ENCODE measurements around the gene NTRK2.

NTRK2 gene

DNA sequence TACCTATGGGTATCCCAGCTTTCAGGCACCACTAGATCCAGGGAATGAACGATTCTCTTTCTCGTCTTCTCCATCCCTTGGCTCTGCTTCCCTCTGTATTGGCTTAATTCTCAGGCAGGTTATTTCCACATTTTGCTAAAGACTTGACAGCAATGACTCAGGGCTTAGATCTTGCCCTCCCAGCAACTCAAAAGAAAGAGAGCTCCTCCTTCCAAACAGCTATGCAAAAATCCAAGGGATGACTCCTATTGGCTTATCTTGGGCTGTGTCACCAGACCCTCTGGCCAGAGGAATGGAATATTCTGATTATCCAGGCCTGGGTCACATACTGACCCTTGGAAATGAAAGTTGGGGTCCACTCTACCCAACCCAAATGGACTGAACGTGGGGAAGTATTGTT is 270.2 kb downstream of the NTRK2 start:
- DNase-seq (ENCODE audit: low read depth) = no peak

DNA sequence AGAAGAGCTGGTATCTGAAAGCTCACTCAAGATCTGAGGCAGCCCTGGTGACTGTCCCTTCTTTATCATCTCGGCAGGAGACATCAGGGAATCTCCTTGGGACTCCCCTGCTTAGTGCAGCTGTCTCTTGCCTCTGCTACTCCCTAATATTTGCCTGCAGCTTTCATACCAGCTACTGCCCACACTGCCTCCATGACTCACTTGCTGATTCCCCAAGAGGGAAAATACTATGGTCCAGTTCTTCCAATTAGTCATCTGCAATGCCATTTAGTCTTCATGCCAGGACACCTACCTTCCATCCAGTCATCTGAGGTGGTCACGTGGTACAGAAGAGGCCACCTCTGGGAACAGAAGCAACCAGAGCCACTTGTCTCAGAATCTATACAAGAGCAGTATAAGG is 270.8 kb downstream of the NTRK2 start:
- DNase-seq (ENCODE audit: low read depth) = no peak

GRCh38 chr9:84941792-84942191 is 272.3 kb downstream of the NTRK2 start:
- DNase-seq (ENCODE audit: low read depth) = no peak

- no peak for DNase-seq (ENCODE audit: low read depth)
Measured at GRCh38 chr9:84943482-84944050, 274.0 kb downstream of the NTRK2 start.

DNA sequence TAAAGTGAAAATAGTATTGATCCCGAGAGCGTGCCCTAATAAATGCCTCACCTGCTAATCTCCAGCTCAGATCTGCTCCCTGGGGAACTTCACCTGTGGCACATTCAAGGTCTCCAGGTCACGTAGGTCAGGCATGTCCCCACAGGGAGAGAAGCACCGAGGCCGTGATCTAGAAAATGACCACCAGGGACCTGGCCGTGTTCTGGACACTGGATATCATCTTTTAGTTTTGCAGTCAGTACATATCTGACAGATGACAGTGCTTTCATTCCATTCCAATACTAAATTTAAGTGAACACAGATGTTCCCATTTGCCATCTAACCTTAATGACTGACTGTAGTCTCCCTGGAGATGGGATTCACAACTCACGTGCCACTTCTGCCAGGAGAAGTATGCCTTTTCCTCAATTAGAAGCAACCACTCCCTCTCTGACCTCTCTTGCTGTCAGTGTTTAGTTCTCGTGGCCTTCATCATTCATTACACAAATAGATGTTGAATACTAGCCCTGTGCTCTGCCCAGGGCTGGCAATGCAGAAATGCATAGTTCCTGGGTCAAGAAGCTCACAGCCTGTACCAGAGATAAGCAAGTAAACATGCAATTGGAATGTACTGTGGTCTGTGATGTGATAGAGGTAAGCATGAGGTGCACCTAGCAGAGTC is 276.5 kb downstream of the NTRK2 start:
- no peak for DNase-seq (ENCODE audit: low read depth)

- DNase-seq (ENCODE audit: low read depth) = no peak
Measured at GRCh38 chr9:84947412-84947972, 278.0 kb downstream of the NTRK2 start.

DNA sequence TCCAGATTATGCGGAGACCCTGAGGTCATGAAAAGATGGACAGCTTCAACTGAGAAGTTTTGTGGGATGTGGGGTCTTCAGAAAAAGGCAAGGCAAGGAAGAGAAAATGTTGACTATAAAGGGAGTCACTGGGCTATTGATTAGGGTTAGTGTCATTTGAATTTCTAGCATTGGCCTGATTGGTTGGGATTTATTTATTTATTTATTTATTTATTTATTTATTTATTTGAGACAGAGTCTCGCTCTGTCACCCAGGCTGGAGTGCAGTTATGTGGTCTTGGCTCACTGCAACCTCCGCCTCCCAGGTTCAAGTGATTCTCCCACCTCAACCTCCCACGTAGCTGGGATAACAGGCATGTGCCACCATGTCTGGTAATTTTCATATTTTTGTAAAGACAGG is 279.7 kb downstream of the NTRK2 start:
- DNase-seq (ENCODE audit: low read depth) = no peak

GRCh38 chr9:84949971-84950370 is 280.4 kb downstream of the NTRK2 start:
- no peak for DNase-seq (ENCODE audit: low read depth)

DNA sequence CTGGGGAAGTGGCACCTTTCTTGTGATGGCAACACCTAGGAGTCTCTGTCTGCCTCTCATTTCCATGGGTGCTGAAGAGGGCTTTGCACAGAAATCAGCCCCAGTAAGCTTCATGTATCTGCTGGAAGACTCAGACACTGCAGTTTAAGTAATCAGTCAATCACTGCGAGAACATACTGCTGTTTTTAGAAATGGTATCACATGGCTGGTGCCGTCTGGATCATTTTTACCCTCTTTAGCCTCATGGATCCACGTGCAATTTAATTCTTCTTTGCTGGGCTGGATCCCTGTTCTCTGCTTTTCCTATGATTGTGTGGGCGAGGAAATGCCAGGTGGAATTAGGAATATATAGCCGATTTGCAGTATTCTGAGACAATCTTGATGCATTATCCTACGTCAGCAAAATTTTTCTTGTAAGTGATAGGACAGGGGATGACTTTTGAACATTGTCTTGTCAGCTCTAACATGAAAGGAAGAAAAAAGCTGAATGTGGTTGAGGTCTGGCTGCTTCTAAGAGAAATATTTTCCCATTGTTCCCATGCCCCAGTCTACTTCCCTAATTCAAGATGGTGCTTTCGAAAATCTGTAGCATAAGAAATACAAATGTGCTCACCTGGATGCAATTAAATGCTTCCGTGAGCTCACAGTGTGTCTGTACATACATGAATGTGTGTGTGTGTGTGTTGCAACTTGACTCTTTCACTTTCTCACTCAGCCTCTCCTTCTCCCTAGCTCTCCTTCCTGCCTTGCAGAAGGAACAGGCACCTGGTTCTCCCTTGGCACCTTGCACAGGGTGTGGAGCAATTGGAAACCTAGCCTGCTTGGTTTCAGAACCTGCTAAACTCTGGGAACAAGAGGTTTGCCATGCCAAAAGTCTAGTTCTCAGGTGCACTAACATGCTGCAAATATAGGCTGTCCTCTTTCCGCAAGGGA is 281.6 kb downstream of the NTRK2 start:
- DNase-seq (ENCODE audit: low read depth) = no peak

DNA sequence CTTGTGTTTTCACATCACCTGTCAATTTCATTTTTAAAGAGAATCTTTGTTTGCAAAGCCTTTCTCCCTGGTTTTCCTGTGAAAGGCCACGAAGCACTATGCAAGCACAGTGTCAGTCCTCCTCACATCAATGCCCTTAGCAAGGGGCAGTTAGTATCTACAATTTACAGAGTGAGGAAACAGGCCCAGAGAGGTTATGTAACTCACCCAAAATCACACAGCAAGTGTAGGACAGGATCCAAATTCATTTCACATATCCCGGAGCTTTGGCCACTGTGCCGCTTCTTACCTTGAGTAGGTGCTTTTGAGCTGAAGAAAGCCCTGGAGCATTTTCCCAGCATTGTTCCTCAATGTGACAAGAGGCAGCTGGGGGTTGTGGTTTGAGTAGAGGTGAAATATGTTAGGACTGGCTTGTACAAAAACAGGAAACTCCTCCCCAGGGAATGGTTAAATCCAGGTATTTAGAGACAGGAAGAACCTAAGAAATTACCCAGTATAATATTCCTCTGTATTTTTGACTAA is 283.8 kb downstream of the NTRK2 start:
- no peak for DNase-seq (ENCODE audit: low read depth)

- DNase-seq (ENCODE audit: low read depth) = no peak
Measured at GRCh38 chr9:84953797-84954705, 284.5 kb downstream of the NTRK2 start.

DNA sequence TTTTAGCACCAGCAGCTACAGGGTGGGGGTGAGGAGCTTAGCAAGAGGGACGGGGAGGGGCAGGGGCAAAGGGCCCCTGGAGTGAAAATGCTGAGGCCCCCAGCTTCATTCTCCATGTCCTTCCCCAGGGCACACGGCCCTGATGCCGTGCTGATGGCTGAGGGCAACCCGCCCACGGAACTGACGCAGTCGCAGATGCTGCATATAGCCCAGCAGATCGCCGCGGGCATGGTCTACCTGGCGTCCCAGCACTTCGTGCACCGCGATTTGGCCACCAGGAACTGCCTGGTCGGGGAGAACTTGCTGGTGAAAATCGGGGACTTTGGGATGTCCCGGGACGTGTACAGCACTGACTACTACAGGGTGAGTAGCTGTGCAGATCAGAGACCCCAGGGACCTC is 285.6 kb downstream of the NTRK2 start:
- DNase-seq (ENCODE audit: low read depth) = no peak

- no peak for DNase-seq (ENCODE audit: low read depth)
Measured at GRCh38 chr9:84955971-84956370, 286.4 kb downstream of the NTRK2 start.

- no peak for DNase-seq (ENCODE audit: low read depth)
Measured at GRCh38 chr9:84959339-84959738, 289.8 kb downstream of the NTRK2 start.

- no peak for DNase-seq (ENCODE audit: low read depth)
Measured at GRCh38 chr9:84966876-84967830, 297.6 kb downstream of the NTRK2 start.

DNA sequence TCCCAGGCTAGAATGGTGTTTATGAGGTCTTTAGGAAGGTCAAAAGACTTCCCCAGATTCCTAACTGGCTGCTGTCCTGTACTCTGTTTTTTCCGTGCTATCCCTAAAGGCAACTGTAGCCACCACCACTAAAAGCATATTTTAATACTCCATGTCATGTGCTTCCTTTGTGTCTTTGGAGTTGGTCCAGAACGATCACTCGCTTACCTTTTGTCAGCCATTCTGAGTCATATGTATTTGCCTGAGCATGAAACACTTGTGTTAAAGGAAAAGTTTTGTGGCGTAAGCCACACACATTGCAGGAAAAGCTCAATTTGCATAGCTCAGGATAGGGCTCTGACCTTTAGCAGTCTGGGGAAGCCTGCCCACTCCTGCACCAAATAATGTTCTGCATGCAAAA is 299.6 kb downstream of the NTRK2 start:
- DNase-seq (ENCODE audit: low read depth) = no peak

GRCh38 chr9:84969736-84970135 is 300.2 kb downstream of the NTRK2 start:
- DNase-seq (ENCODE audit: low read depth) = no peak

DNA sequence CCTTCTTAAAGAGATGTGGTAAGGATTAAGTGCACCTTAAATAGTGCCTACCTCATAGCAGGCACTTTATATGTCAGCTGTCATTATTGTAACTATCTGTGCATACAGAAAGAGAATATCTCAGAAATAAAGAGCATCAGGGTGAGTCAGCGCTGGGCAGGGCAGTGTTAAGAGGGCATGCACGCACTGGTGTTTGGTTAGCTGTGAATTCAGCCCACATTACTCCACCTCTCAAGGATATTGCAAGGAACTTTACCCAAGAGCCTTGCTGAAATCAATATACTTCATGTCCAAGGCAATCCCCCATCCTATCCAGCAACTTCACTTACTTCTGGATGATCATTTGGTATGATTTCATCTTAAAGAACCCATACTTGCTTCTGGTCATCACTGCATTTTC is 300.9 kb downstream of the NTRK2 start:
- no peak for DNase-seq (ENCODE audit: low read depth)

DNA sequence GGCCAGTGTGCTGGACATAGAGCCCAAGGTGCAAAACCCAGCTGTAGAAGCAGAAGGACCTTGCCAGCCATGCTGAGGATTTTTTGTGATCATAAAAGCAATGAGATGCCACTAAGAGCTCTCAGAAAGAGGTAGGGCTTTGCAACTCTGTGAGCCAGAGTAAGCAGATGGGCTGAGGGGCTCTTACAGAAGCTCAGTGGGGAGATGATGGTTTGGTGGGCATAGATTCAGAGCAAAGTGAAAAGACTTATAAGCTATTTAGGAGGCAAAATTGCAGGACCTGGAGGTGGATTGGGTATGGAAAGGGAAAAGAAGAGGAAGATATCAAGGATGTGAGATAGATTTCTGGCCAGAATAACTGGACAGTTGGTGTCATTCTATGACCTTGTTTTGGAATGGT is 302.0 kb downstream of the NTRK2 start:
- DNase-seq (ENCODE audit: low read depth) = no peak

DNA sequence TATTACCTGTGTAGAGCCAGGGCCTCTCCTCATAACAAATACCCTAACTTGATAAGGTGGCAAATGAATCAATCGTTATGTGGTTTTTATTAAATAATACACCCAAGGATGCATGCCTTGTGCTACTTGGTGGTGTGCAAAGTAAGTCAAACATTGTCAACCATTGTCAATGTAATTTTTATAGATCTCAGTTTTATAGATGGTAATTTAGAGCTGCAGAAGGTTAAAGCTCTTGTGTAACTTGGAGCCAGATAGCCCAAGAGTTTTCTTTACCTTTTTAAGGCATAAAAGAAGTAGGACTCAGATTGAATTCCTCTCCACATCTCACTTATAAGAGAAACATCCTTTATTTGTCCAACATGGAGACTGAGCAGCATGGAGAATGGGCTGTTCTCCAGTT is 304.7 kb downstream of the NTRK2 start:
- no peak for DNase-seq (ENCODE audit: low read depth)

Data from stimulated activated CD8-positive, alpha-beta memory T cell treated with anti-CD3 and anti-CD28 coated beads, Interleukin-12 subunit alpha, Interleukin-12 subunit beta, amount 100 ng/mL, for 4 hours (primary cell).